Measurements from ENCODE around the gene ADGRL1. TPM values are rescaled to one million over a fixed set of nuclear protein-coding genes. Genes with fewer than 3 reads are reported as not detected.
"Not testable (repeated sequence)": the region's sequence is repeated elsewhere in the genome, so short reads cannot be mapped to it uniquely, and the experiment has no call there.

ADGRL1 gene
- polyA plus RNA-seq, 1 of the 3 experiments (the other 2 are of a cell fraction): 13.4 TPM

DNA sequence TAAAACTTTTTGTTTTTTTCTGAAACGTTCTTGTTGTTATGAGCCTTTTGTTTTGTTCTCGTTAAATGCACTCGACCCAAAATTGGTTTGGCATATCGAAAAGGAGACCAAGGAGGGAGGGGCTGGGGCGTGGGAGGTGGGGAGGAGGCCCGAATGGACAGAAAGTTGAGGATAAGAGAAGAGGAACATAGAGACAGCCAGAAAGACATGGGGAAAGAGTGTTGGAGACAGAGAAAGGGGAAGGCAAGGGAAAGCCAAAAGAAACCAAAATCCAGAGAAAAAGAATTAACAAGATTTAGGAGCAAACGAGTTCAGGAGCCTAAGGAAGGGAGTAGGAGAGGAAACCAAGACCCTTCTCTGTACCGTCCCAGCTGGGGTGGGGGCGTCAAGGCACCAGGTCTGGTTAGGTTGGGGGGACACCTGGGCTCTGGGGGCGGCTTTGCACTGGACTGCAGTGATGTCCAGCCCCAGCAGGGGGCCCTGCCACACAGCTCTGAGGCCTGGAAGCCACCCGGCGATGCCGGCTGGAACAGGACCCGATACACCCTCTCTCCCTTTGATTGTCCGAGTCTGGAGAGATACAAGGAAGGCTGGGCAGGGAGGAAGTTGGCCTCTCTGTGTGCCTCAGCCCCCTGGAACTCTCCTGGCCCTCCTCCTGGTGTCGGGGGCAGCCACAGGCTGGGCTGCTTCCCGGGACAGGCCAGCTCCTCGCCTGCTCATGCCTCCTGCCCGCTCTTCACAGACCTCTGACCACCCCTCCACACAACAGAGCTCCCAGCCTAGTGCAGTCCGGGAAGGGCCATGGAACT, 58.0 kb downstream of the ADGRL1 start:
- POLR2A ChIA-PET: interaction anchor here (0.6 to 0.8 kb wide), 2 partner anchors 11 to 282 kb away, joined by 3 read pairs; no protein-coding TSS in a partner anchor

DNA sequence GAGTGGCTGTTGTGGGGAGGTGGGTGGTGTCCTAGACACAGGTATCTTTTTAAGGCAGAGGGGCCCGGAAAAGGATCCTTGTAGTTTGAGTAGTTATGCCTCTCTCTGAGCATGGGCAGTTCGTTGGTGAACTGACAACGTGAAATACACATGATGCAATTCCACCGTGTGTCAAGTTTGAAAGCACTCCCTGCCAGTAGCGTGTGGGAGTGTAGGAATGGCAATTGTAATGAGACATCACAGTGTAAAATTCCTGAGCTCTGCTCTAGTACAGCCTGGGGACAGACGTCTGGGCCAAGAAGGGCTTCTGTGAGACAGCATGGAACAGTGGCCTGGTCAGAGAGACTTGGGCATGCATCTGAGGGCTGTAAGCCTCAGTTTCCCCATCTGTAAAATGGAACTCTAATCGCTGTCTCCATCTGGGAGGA, 59.2 kb downstream of the ADGRL1 start:
- H3F3A ChIP-seq (replicated peaks; ENCODE audit: insufficient read depth): peaks cover 2% of the 10 kb centered on the region
- WGBS (ENCODE audit: low lambda C conversion rate): 70% methylated on average over 7 of the region's 7 CpGs
- ChIA-PET POLR2A (interaction anchor here (0.6 kb wide), 2 partner anchors 59 to 267 kb away, joined by 3 read pairs; no protein-coding TSS in a partner anchor), CTCF (interaction anchor here (1.0 to 18.9 kb wide), 15 partner anchors 10 to 333 kb away, joined by 3 to 256 read pairs (median 4); partner anchors contain the start of genes ASF1B and DDX39A)
- no peaks in the 10 kb centered on the region for H4K20me1 ChIP-seq (ENCODE audit: insufficient read depth)
- peaks cover 0 to under 1% of the 10 kb centered on the region in 2 experiments for H3K36me3 ChIP-seq (replicated peaks in 1 of 2; ENCODE audit: control insufficient read depth in 1 of 2, insufficient read depth in 2 of 2, low read length in 1 of 2)
- peaks cover 0 to 26% of the 10 kb centered on the region in 2 experiments; a peak in 1 of 4 replicates for H3K4me1 ChIP-seq (ENCODE audit: control insufficient read depth in 1 of 2, insufficient read depth in 2 of 2, low read depth in 1 of 2, low read length in 1 of 2)
- H3K4me3 ChIP-seq (ENCODE audit: low read depth in 2 of 2, low read length in 1 of 2): no peak overlapping the region
- no peak for DNase-seq
- H3K27ac ChIP-seq (ENCODE audit: low read depth in 2 of 2, low read length in 1 of 2): no peak overlapping the region
- H3K9me2 ChIP-seq: no peaks in the 10 kb centered on the region
- no peaks in the 10 kb centered on the region for H3K9me3 ChIP-seq
- H2AFZ ChIP-seq (ENCODE audit: low read depth): no peak overlapping the region
- no peak overlapping the region for H3K9ac ChIP-seq
- H3K79me2 ChIP-seq (ENCODE audit: insufficient read depth): no peaks in the 10 kb centered on the region; the same call in 1 of the 2 replicates
- TF ChIP-seq RFX5 (IDR thresholded peaks at IDR 0.05; ENCODE audit: low read length) (no peak), FOSL2 (IDR thresholded peaks at IDR 0.05; ENCODE audit: borderline replicate concordance, low read depth) (no peak), ELF1 (IDR thresholded peaks at IDR 0.05) (no peak), JUND (IDR thresholded peaks at IDR 0.05) (no peak), FOXJ3 (CRISPR knock-in tag; IDR thresholded peaks at IDR 0.05) (no peak), SIN3A (IDR thresholded peaks at IDR 0.05; ENCODE audit: borderline replicate concordance, low read depth, low read length) (no peak), YY1 (IDR thresholded peaks at IDR 0.05; ENCODE audit: low read depth) (no peak), RCOR1 (IDR thresholded peaks at IDR 0.05; ENCODE audit: low read length) (no peak), NFIC (IDR thresholded peaks at IDR 0.05; ENCODE audit: borderline replicate concordance) (no peak), CHD2 (IDR thresholded peaks at IDR 0.05; ENCODE audit: low read length, partially characterized antibody) (no peak), EZH2phosphoT487 (IDR thresholded peaks at IDR 0.05; ENCODE audit: borderline replicate concordance, low read depth) (no peak)
- TF ChIP-seq, protein P1, sequence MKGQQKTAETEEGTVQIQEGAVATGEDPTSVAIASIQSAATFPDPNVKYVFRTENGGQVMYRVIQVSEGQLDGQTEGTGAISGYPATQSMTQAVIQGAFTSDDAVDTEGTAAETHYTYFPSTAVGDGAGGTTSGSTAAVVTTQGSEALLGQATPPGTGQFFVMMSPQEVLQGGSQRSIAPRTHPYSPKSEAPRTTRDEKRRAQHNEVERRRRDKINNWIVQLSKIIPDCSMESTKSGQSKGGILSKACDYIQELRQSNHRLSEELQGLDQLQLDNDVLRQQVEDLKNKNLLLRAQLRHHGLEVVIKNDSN (IDR thresholded peaks at IDR 0.05; ENCODE audit: borderline replicate concordance, low read depth): no peak
- TF ChIP-seq, protein P2, sequence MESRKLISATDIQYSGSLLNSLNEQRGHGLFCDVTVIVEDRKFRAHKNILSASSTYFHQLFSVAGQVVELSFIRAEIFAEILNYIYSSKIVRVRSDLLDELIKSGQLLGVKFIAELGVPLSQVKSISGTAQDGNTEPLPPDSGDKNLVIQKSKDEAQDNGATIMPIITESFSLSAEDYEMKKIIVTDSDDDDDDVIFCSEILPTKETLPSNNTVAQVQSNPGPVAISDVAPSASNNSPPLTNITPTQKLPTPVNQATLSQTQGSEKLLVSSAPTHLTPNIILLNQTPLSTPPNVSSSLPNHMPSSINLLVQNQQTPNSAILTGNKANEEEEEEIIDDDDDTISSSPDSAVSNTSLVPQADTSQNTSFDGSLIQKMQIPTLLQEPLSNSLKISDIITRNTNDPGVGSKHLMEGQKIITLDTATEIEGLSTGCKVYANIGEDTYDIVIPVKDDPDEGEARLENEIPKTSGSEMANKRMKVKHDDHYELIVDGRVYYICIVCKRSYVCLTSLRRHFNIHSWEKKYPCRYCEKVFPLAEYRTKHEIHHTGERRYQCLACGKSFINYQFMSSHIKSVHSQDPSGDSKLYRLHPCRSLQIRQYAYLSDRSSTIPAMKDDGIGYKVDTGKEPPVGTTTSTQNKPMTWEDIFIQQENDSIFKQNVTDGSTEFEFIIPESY (IDR thresholded peaks at IDR 0.05; ENCODE audit: borderline replicate concordance, low read depth): no peak
- H3K27me3 ChIP-seq (ENCODE audit: insufficient read depth): no peaks in the 10 kb centered on the region
- H3K4me2 ChIP-seq: no peak overlapping the region

More for the DNA sequence above, 58.0 kb downstream of the ADGRL1 start:
- Histone ChIP-seq H3K27me3 (ENCODE audit: insufficient read depth) (no peaks in the 10 kb centered on the region), H3K9me2 (no peaks in the 10 kb centered on the region), H2AFZ (ENCODE audit: low read depth) (no peak overlapping the region), H3K9me3 (no peaks in the 10 kb centered on the region), H3K4me3 (ENCODE audit: low read depth in 2 of 2, low read length in 1 of 2) (no peak overlapping the region; a peak in 1 of 4 replicates), H3K4me1 (ENCODE audit: control insufficient read depth in 1 of 2, insufficient read depth in 2 of 2, low read depth in 1 of 2, low read length in 1 of 2) (peaks cover 0 to 26% of the 10 kb centered on the region in 2 experiments; a peak in 1 of 4 replicates), H3K27ac (ENCODE audit: low read depth in 2 of 2, low read length in 1 of 2) (peak overlapping the region in 1 of 2 experiments; percentile 17; a peak in 1 of 4 replicates), H4K20me1 (ENCODE audit: insufficient read depth) (no peaks in the 10 kb centered on the region), H3K4me2 (0 out of 2 replicates have a peak overlapping the region, but pooled peaks have one; percentile 34), H3K9ac (no peak overlapping the region), H3F3A (replicated peaks; ENCODE audit: insufficient read depth) (peaks cover 2% of the 10 kb centered on the region), H3K36me3 (replicated peaks in 1 of 2; ENCODE audit: control insufficient read depth in 1 of 2, insufficient read depth in 2 of 2, low read length in 1 of 2) (peaks cover 0 to 12% of the 10 kb centered on the region in 2 experiments), H3K79me2 (ENCODE audit: insufficient read depth) (no peaks in the 10 kb centered on the region; the same call in 1 of the 2 replicates)
- TF ChIP-seq, protein P3, sequence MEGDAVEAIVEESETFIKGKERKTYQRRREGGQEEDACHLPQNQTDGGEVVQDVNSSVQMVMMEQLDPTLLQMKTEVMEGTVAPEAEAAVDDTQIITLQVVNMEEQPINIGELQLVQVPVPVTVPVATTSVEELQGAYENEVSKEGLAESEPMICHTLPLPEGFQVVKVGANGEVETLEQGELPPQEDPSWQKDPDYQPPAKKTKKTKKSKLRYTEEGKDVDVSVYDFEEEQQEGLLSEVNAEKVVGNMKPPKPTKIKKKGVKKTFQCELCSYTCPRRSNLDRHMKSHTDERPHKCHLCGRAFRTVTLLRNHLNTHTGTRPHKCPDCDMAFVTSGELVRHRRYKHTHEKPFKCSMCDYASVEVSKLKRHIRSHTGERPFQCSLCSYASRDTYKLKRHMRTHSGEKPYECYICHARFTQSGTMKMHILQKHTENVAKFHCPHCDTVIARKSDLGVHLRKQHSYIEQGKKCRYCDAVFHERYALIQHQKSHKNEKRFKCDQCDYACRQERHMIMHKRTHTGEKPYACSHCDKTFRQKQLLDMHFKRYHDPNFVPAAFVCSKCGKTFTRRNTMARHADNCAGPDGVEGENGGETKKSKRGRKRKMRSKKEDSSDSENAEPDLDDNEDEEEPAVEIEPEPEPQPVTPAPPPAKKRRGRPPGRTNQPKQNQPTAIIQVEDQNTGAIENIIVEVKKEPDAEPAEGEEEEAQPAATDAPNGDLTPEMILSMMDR (IDR thresholded peaks at IDR 0.05): peak; percentile 77
- TF ChIP-seq YY1 (IDR thresholded peaks at IDR 0.05; ENCODE audit: low read depth) (no peak), SMC3 (IDR thresholded peaks at IDR 0.05; ENCODE audit: low read depth, low read length) (peak; percentile 68), RAD21 (IDR thresholded peaks at IDR 0.05; ENCODE audit: low read length) (peak; percentile 80), CHD2 (IDR thresholded peaks at IDR 0.05; ENCODE audit: low read length, partially characterized antibody) (no peak)
- 53% methylated on average over 16 of the region's 20 CpGs for WGBS (ENCODE audit: low lambda C conversion rate)
- peak; percentile 92 for DNase-seq
- CTCF ChIA-PET: interaction anchor here (0.6 to 18.9 kb wide), 27 partner anchors 9 to 282 kb away, joined by 3 to 256 read pairs (median 3); partner anchors contain the start of genes ASF1B and DDX39A

DNA sequence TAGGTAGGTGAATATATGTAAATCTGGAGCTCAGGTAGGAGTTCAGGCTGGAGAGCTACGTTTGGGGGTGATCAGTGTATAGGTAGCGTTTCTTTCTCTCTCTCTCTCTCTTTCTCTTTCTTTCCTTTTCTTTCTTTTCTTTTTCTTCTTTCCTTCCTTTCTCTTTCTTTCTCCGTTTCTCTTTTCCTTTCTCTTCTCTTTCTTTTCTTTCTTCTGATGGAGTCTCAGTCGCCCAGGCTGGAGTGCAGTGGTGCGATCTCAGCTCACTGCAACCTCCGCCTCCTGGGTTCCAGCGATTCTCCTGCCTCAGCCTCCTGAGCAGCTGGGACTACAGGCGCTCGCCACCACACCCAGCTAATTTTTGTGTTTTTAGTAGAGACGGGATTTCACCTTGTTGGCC, 59.8 kb downstream of the ADGRL1 start:
- not testable (repeated sequence) for H3K79me2 ChIP-seq (ENCODE audit: insufficient read depth); H3K9me2 ChIP-seq; H3K27ac ChIP-seq (ENCODE audit: low read depth in 2 of 2, low read length in 1 of 2); H2AFZ ChIP-seq (ENCODE audit: low read depth); H3K4me3 ChIP-seq (ENCODE audit: low read depth in 2 of 2, low read length in 1 of 2); H4K20me1 ChIP-seq (ENCODE audit: insufficient read depth); H3K9ac ChIP-seq; DNase-seq; H3K36me3 ChIP-seq (replicated peaks in 1 of 2; ENCODE audit: control insufficient read depth in 1 of 2, insufficient read depth in 2 of 2, low read length in 1 of 2); H3K27me3 ChIP-seq (ENCODE audit: insufficient read depth); H3F3A ChIP-seq (replicated peaks; ENCODE audit: insufficient read depth); H3K4me2 ChIP-seq; H3K9me3 ChIP-seq
- 97% methylated on average over 10 of the region's 10 CpGs for WGBS (ENCODE audit: low lambda C conversion rate)
- ChIA-PET CTCF (interaction anchor here (1.0 to 18.9 kb wide), 6 partner anchors 9 to 334 kb away, joined by 3 to 256 read pairs (median 6); partner anchors contain the start of gene ASF1B), POLR2A (interaction anchor here (0.6 kb wide), 2 partner anchors 60 to 267 kb away, joined by 3 read pairs; no protein-coding TSS in a partner anchor)
- peaks cover 0 to 26% of the 10 kb centered on the region in 2 experiments; a peak in 1 of 4 replicates for H3K4me1 ChIP-seq (ENCODE audit: control insufficient read depth in 1 of 2, insufficient read depth in 2 of 2, low read depth in 1 of 2, low read length in 1 of 2)
